IMR-90 (cell line): Measurements from ENCODE around the gene HINT2. TPM values are rescaled to one million over a fixed set of nuclear protein-coding genes. Genes with fewer than 3 reads are reported as not detected.

ENCODE experiments used
- ATAC-seq: fragments of 200-7000 bp; cut with Tn5 transposase; 2 replicates; pipeline ENCODE4 v1.9.1; 2020; ENCODE audit warnings: low read depth, mild to moderate bottlenecking, moderate library complexity
- BruUV-seq: library from RNA; stranded (reverse); fragments of 400-500 nt; replicated peaks from 2 replicates; lab custom pipeline; 2021; lab: Mats Ljungman, UMichigan
- CTCF ChIA-PET: fragments of 300-600 bp; formaldehyde crosslinking; extraction: SDS; loops from one replicate; lab custom pipeline; 2021; ENCODE audit warnings: antibody characterized with exemption; lab: Yijun Ruan, JAX
- POLR2A ChIA-PET: fragments of 300-600 bp; sonication (Branson Sonifier 250); formaldehyde crosslinking; loops from one replicate; lab custom pipeline; 2022; ENCODE audit warnings: antibody characterized with exemption; ENCODE audit not compliant: unreplicated experiment; lab: Charles Lee
- DNase-seq: peaks from one replicate; pipeline ENCODE4 v3.0.0; 2013
- H2AFZ ChIP-seq: replicated peaks from 2 replicates; pipeline ENCODE3; 2013; ENCODE audit warnings: low read length, mild to moderate bottlenecking; ENCODE audit not compliant: poor library complexity
- H2AK5ac ChIP-seq: 2 replicates; pipeline ENCODE4 v1.6.1; 2013; ENCODE audit warnings: low read depth, low read length, inconsistent platforms
- H2AK9ac ChIP-seq: replicated peaks from 2 replicates; pipeline ENCODE3; 2013; ENCODE audit warnings: mild to moderate bottlenecking, low read depth, low read length, moderate library complexity; ENCODE audit not compliant: poor library complexity
- H2BK120ac ChIP-seq: 2 replicates; pipeline ENCODE4 v1.6.1; 2013; ENCODE audit warnings: low read depth, low read length, inconsistent platforms
- H2BK15ac ChIP-seq: 3 replicates; pipeline ENCODE4 v1.6.1; 2013; ENCODE audit warnings: low read depth, low read length, inconsistent platforms
- H2BK20ac ChIP-seq: 2 replicates; pipeline ENCODE4 v1.6.1; 2013; ENCODE audit warnings: low read depth, mild to moderate bottlenecking, inconsistent platforms, low read length, moderate library complexity
- H2BK5ac ChIP-seq: 2 replicates; pipeline ENCODE4 v1.6.1; 2013; ENCODE audit warnings: mild to moderate bottlenecking, low read depth, low read length, inconsistent platforms; ENCODE audit not compliant: poor library complexity, severe bottlenecking
- H3K14ac ChIP-seq: replicated peaks from 2 replicates; pipeline ENCODE4 v1.6.1; 2013; ENCODE audit warnings: low read depth, low read length, inconsistent platforms
- H3K18ac ChIP-seq: 2 replicates; pipeline ENCODE4 v1.6.1; 2013; ENCODE audit warnings: low read depth, low read length, control low read depth
- H3K23ac ChIP-seq: 2 replicates; pipeline ENCODE4 v1.6.1; 2013; ENCODE audit warnings: low read depth, low read length, inconsistent platforms
- H3K27ac ChIP-seq: 2 replicates; pipeline ENCODE4 v1.5.1; 2013; ENCODE audit warnings: mild to moderate bottlenecking, control low read depth, low read length; ENCODE audit not compliant: insufficient read depth
- H3K27me3 ChIP-seq: 2 replicates; pipeline ENCODE4 v1.6.1; 2013; ENCODE audit warnings: low read length; ENCODE audit not compliant: control insufficient read depth, insufficient read depth
- H3K36me3 ChIP-seq: 2 replicates; pipeline ENCODE4 v1.6.1; 2013; ENCODE audit warnings: low read length, mixed read lengths; ENCODE audit not compliant: control insufficient read depth, insufficient read depth
- H3K4ac ChIP-seq: 2 replicates; pipeline ENCODE4 v1.6.1; 2013; ENCODE audit warnings: low read depth, low read length, inconsistent platforms
- H3K4me1 ChIP-seq: 2 replicates; pipeline ENCODE4 v1.6.1; 2013; ENCODE audit warnings: low read length, mixed read lengths; ENCODE audit not compliant: control insufficient read depth, insufficient read depth
- H3K4me2 ChIP-seq: 2 replicates; pipeline ENCODE4 v1.6.1; 2013; ENCODE audit warnings: low read depth, mild to moderate bottlenecking, control low read depth, low read length, moderate library complexity
- H3K4me3 ChIP-seq: 2 replicates; pipeline ENCODE4 v1.5.1; 2013; ENCODE audit warnings: low read depth, mild to moderate bottlenecking, control low read depth, low read length, moderate library complexity; ENCODE audit not compliant: insufficient read depth
- H3K56ac ChIP-seq: 2 replicates; pipeline ENCODE4 v1.6.1; 2013; ENCODE audit warnings: low read length, inconsistent platforms; ENCODE audit not compliant: insufficient read depth; ENCODE audit errors: extremely low read depth
- H3K79me1 ChIP-seq, 2 experiments: 2 replicates each; pipeline ENCODE4 v1.6.1; 2013; ENCODE audit warnings: low read length in 2 of 2, inconsistent platforms in 1 of 2, low read depth in 1 of 2
- H3K9ac ChIP-seq: 2 replicates; pipeline ENCODE4 v1.6.1; 2013; ENCODE audit warnings: low read depth, low read length, control low read depth
- H3K9me1 ChIP-seq: 2 replicates; pipeline ENCODE4 v1.6.1; 2013; ENCODE audit warnings: low read length, inconsistent platforms; ENCODE audit not compliant: insufficient read depth
- H3K9me3 ChIP-seq: 2 replicates; pipeline ENCODE4 v1.6.1; 2013; ENCODE audit warnings: low read length; ENCODE audit not compliant: control insufficient read depth, insufficient read depth
- H4K20me1 ChIP-seq: 2 replicates; pipeline ENCODE4 v1.6.1; 2013; ENCODE audit warnings: low read length, inconsistent platforms; ENCODE audit not compliant: insufficient read depth
- H4K5ac ChIP-seq: 2 replicates; pipeline ENCODE4 v1.6.1; 2013; ENCODE audit warnings: mild to moderate bottlenecking, low read depth, low read length, control low read depth
- H4K8ac ChIP-seq, 2 experiments: 2 replicates each; pipeline ENCODE4 v1.6.1; 2013; ENCODE audit warnings: low read depth in 2 of 2, low read length in 2 of 2, control low read depth in 1 of 2, inconsistent platforms in 1 of 2
- H4K91ac ChIP-seq: 2 replicates; pipeline ENCODE4 v1.6.1; 2013; ENCODE audit warnings: low read depth, low read length, inconsistent platforms; ENCODE audit not compliant: insufficient read depth
- BHLHE40 ChIP-seq: fragments of 150-350 bp; IDR thresholded peaks from 2 replicates; pipeline ENCODE4 v1.6.1; 2016; ENCODE audit warnings: mild to moderate bottlenecking, low read depth, low read length
- CEBPB ChIP-seq: IDR thresholded peaks from 2 replicates; pipeline ENCODE4 v1.6.1; 2012; ENCODE audit warnings: low read depth, low read length, improper control_type of control experiment
- CHD1 ChIP-seq: IDR thresholded peaks from 2 replicates; pipeline ENCODE4 v1.6.1; 2012; ENCODE audit warnings: low read depth, low read length, improper control_type of control experiment
- MAFK ChIP-seq: IDR thresholded peaks from 2 replicates; pipeline ENCODE4 v1.6.1; 2012; ENCODE audit warnings: low read depth, low read length, improper control_type of control experiment
- MAZ ChIP-seq: IDR thresholded peaks from 2 replicates; pipeline ENCODE4 v1.6.1; 2012; ENCODE audit warnings: low read depth, mild to moderate bottlenecking, low read length, improper control_type of control experiment, moderate library complexity, borderline replicate concordance
- MXI1 ChIP-seq: IDR thresholded peaks from 2 replicates; pipeline ENCODE4 v1.6.1; 2012; ENCODE audit warnings: low read depth, mild to moderate bottlenecking, low read length, moderate library complexity, borderline replicate concordance
- NFE2L2 ChIP-seq: fragments of 150-350 bp; IDR thresholded peaks from 2 replicates; pipeline ENCODE4 v1.6.1; 2016; ENCODE audit warnings: low read depth, mild to moderate bottlenecking, low read length
- POLR2A ChIP-seq: IDR thresholded peaks from 2 replicates; pipeline ENCODE4 v1.6.1; 2012; ENCODE audit warnings: mild to moderate bottlenecking, low read depth, low read length
- RAD21 ChIP-seq: IDR thresholded peaks from 2 replicates; pipeline ENCODE4 v1.6.1; 2012; ENCODE audit warnings: low read length, improper control_type of control experiment
- RCOR1 ChIP-seq: IDR thresholded peaks from 2 replicates; pipeline ENCODE4 v1.6.1; 2012; ENCODE audit warnings: mild to moderate bottlenecking, low read length, improper control_type of control experiment; ENCODE audit not compliant: insufficient replicate concordance
- RFX5 ChIP-seq: IDR thresholded peaks from 2 replicates; pipeline ENCODE4 v1.8.0; 2012; ENCODE audit warnings: low read depth, mild to moderate bottlenecking, low read length, moderate library complexity
- SMC3 ChIP-seq: fragments of 150-350 bp; IDR thresholded peaks from 2 replicates; pipeline ENCODE4 v1.6.1; 2016; ENCODE audit warnings: low read depth, mild to moderate bottlenecking, antibody characterized with exemption, low read length, moderate library complexity
- WGBS, 2 experiments: methylation state at CpG; one replicate each; pipeline versions ENCODE4 v1.1.5 to v1.1.7; 2013; ENCODE audit warnings: missing lambda C conversion rate in 2 of 2; ENCODE audit not compliant: insufficient read length in 1 of 2; ENCODE audit errors: extremely low coverage in 2 of 2; 5-methylcytosine and 5-hydroxymethylcytosine counted together
- dilution Hi-C: fragments of 300-500 bp; cut with HindIII; formaldehyde crosslinking; loops from one replicate; pipeline ENCODE4 v1.14.3; 2018; ENCODE audit warnings: low sequenced_read_pairs; ENCODE audit not compliant: unreplicated experiment
- in situ Hi-C: fragments of 300-500 bp; cut with MboI; formaldehyde crosslinking; loops from 3 replicates; pipeline ENCODE4 v1.14.3; 2019; ENCODE audit warnings: low sequenced_read_pairs, inconsistent platforms, mixed read lengths
- intact Hi-C: fragments of 100-400 bp; cut with micrococcal nuclease; formaldehyde crosslinking; loops from 2 replicates; pipeline ENCODE4 v1.10.0; 2022
- polyA plus RNA-seq, 3 experiments: library from polyadenylated mRNA; depleted of rRNA; stranded (reverse); fragments of >200 nt; gene quantifications; 2 replicates each; pipeline ENCODE4 v1.2.3, GENCODE V29; 2012; ENCODE audit warnings: low replicate concordance in 1 of 3
- total RNA-seq: library from RNA; depleted of rRNA; stranded (reverse); fragments of >200 nt; gene quantifications from 2 replicates; pipeline ENCODE4 v1.2.3, GENCODE V29; 2012
- TF ChIP-seq, protein P1 (sequence below): fragments of 150-350 bp; IDR thresholded peaks from 2 replicates; pipeline ENCODE4 v1.6.1; 2017; ENCODE audit warnings: mild to moderate bottlenecking, antibody characterized with exemption, low read length, low read depth
- TF ChIP-seq, protein P2 (sequence below): fragments of 150-350 bp; IDR thresholded peaks from 2 replicates; pipeline ENCODE4 v1.6.1; 2016; ENCODE audit warnings: low read depth, mild to moderate bottlenecking, low read length, moderate library complexity, borderline replicate concordance

The HINT2 gene
- total and polyA plus RNA-seq, 2 of the 4 experiments (the other 2 are of a cell fraction): 7.5 to 20.6 TPM

DNA sequence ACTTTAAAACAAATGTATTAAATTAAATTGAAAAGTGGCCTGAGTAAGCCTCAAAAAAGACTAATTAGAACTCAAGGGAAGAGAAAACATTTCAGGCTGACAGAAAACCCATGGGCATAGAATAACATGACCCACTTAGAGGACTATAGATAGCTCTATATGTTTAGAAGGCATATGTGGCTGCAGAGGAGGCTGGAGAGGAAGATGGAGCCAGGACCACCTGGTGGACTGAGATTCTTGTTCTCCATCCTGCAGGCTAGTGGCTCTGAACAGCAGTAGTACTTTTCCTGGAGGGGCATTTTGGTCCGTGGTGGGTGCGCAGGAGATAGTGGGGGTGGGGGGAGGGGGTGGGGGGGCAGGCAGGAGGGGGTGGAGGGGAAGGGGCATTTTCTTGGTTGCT is 33.8 kb downstream of the HINT2 start:
- H3K79me1 ChIP-seq: no peaks in the 10 kb centered on the region
- H3K9ac ChIP-seq: no peak overlapping the region
- intact Hi-C loops: no loop called here
- no TSS peak for BruUV-seq
- H2BK15ac ChIP-seq: no peak overlapping the region
- no peaks in the 10 kb centered on the region for H4K20me1 ChIP-seq
- no peak for DNase-seq
- H3K14ac ChIP-seq: no peak overlapping the region
- H2AK5ac ChIP-seq: no peak overlapping the region
- no peaks in the 10 kb centered on the region for H3K9me3 ChIP-seq
- H3K4ac ChIP-seq: no peak overlapping the region
- no peak overlapping the region for H4K5ac ChIP-seq
- in situ Hi-C loops: no loop called here
- TF ChIP-seq NFE2L2 (no peak), RFX5 (no peak), CEBPB (no peak), MAFK (no peak), BHLHE40 (no peak), POLR2A (no peak), RAD21 (no peak), MAZ (no peak), CHD1 (no peak), MXI1 (no peak), SMC3 (no peak), RCOR1 (no peak)
- TF ChIP-seq, protein P1, sequence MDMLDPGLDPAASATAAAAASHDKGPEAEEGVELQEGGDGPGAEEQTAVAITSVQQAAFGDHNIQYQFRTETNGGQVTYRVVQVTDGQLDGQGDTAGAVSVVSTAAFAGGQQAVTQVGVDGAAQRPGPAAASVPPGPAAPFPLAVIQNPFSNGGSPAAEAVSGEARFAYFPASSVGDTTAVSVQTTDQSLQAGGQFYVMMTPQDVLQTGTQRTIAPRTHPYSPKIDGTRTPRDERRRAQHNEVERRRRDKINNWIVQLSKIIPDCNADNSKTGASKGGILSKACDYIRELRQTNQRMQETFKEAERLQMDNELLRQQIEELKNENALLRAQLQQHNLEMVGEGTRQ: no peak
- TF ChIP-seq, protein P2, sequence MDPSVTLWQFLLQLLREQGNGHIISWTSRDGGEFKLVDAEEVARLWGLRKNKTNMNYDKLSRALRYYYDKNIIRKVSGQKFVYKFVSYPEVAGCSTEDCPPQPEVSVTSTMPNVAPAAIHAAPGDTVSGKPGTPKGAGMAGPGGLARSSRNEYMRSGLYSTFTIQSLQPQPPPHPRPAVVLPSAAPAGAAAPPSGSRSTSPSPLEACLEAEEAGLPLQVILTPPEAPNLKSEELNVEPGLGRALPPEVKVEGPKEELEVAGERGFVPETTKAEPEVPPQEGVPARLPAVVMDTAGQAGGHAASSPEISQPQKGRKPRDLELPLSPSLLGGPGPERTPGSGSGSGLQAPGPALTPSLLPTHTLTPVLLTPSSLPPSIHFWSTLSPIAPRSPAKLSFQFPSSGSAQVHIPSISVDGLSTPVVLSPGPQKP: no peak
- no peak overlapping the region for H3K4me2 ChIP-seq
- no peak overlapping the region for H3K18ac ChIP-seq
- no peak overlapping the region for H2BK5ac ChIP-seq
- H4K8ac ChIP-seq: no peak overlapping the region
- ChIA-PET POLR2A (no interaction called here), CTCF (no interaction called here)
- WGBS, 2 experiments: no CpG with 5 or more reads among the region's 2 CpGs
- H3K27me3 ChIP-seq: peaks cover 42% of the 10 kb centered on the region
- H3K36me3 ChIP-seq: no peaks in the 10 kb centered on the region
- no peak overlapping the region for H2AK9ac ChIP-seq
- no peak overlapping the region for H3K27ac ChIP-seq
- no peaks in the 10 kb centered on the region; the same call in 1 of the 2 replicates for H3K9me1 ChIP-seq
- H3K23ac ChIP-seq: no peak overlapping the region
- ATAC-seq: no peak
- no peak overlapping the region for H2BK120ac ChIP-seq
- no peak overlapping the region for H3K4me3 ChIP-seq
- dilution Hi-C loops: no loop called here
- no peak overlapping the region for H4K91ac ChIP-seq
- no peak overlapping the region for H2AFZ ChIP-seq
- H3K4me1 ChIP-seq: no peaks in the 10 kb centered on the region
- no peak overlapping the region for H3K56ac ChIP-seq
- no peak overlapping the region for H2BK20ac ChIP-seq
